Tibial nerve (tissue), 4 donors: ENCODE results near the gene NGF.

Source experiments
- EP300 ChIP-seq, 2 donors: sonication (generic); formaldehyde crosslinking; IDR thresholded peaks; one replicate each; pipeline ENCODE4 v1.6.1; 2017; ENCODE audit warnings: antibody characterized with exemption in 2 of 2, mild to moderate bottlenecking in 1 of 2
- POLR2A ChIP-seq, 2 donors: fragments of 450-650 bp; IDR thresholded peaks; one replicate each; pipeline ENCODE4 v1.6.1; 2017; ENCODE audit warnings: antibody characterized with exemption in 2 of 2, mild to moderate bottlenecking in 2 of 2, moderate library complexity in 2 of 2
- TF ChIP-seq, protein P1 (sequence below), 5 experiments: fragments of 200-600 bp in 3 of 5; fragments of 450-650 bp in 2 of 5; sonication (generic) in 3 of 5; IDR thresholded peaks; one replicate each; pipeline ENCODE4 v1.5.1; 2016 to 2019; ENCODE audit warnings: antibody characterized with exemption in 5 of 5, mild to moderate bottlenecking in 3 of 5, moderate library complexity in 2 of 5

GRCh38 chr1:115278211-115278610, 59.8 kb downstream of the NGF start:
- TF ChIP-seq POLR2A (IDR thresholded peaks at IDR 0.05): no peak
- TF ChIP-seq, protein P1, sequence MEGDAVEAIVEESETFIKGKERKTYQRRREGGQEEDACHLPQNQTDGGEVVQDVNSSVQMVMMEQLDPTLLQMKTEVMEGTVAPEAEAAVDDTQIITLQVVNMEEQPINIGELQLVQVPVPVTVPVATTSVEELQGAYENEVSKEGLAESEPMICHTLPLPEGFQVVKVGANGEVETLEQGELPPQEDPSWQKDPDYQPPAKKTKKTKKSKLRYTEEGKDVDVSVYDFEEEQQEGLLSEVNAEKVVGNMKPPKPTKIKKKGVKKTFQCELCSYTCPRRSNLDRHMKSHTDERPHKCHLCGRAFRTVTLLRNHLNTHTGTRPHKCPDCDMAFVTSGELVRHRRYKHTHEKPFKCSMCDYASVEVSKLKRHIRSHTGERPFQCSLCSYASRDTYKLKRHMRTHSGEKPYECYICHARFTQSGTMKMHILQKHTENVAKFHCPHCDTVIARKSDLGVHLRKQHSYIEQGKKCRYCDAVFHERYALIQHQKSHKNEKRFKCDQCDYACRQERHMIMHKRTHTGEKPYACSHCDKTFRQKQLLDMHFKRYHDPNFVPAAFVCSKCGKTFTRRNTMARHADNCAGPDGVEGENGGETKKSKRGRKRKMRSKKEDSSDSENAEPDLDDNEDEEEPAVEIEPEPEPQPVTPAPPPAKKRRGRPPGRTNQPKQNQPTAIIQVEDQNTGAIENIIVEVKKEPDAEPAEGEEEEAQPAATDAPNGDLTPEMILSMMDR (IDR thresholded peaks at IDR 0.05): no peak
- TF ChIP-seq EP300 (IDR thresholded peaks at IDR 0.05): no peak
